Adrenal gland (tissue), 5 donors: ENCODE data around the gene HLA-B.

Experiments used
- CTCF ChIP-seq, 6 experiments: fragments of 450-650 bp in 4 of 6; fragments of 200-600 bp in 2 of 6; sonication (generic) in 1 of 6; IDR thresholded peaks; 1 replicate in 5 of 6; 2 replicates in 1 of 6; pipeline versions ENCODE4 v1.5.1 to v1.8.0; 2016 to 2021; ENCODE audit warnings: antibody characterized with exemption in 6 of 6, mild to moderate bottlenecking in 2 of 6, moderate library complexity in 1 of 6
- POLR2A ChIP-seq, 2 donors: fragments of 450-650 bp; IDR thresholded peaks; one replicate each; pipeline ENCODE4 v1.6.1; 2017; ENCODE audit warnings: antibody characterized with exemption in 2 of 2, mild to moderate bottlenecking in 2 of 2, moderate library complexity in 1 of 2
- donor health status: DM: no; HTN: no; CAD: no.

- no peak for TF ChIP-seq CTCF (IDR thresholded peaks at IDR 0.05)
- TF ChIP-seq POLR2A (IDR thresholded peaks at IDR 0.05), result no peak
Measured at GRCh38 chr6:31394381-31394780, 37.4 kb upstream of the HLA-B start.
